ENCODE measurements around the gene FBXW9.

FBXW9 gene

DNA sequence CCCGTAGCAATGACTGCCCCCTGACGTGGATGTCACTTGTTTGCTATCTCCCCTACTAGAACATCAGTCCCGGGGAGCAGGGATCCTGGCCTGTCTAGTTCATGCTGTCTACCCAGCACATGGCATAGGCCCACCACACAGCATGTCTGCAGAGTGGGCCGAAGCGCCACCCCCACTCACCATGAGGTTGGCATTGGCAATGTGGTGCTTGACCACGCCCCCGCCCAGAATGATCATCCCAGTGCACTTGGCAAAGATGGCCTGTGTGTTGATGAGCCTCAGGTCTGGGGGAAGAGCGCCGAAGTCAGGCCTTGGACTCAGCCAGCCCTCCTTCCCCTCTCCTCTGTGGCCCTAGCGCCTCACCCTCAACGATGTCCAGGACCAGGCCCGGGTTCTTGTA is 19.5 kb downstream of the FBXW9 start:
- no peak for DNase-seq

DNA sequence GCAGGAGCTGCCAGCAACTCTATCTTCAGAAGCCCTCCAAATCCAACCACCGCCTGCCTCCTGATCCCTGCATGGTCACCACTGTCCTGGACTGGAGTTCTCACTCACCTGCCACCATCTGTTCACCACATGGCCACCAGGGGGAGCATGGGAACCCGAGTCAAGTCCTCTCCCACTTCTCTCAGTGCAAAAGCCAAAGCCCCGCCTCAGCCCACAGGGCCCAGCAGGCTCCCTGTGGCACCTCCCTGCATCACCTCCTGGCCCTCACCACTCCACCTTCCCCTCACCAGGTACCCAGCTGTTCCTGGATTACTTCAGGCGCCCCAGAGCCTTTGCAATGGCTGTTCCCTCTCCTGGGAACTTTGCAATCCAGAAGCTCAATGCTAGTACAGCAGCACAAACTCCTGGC is 20.0 kb downstream of the FBXW9 start:
- peak; percentile 72 for DNase-seq

- no peak for DNase-seq
These were observed 20.5 kb downstream of the FBXW9 start for GRCh38 chr19:12675940-12676339.

GRCh38 chr19:12675399-12675798 is 21.0 kb downstream of the FBXW9 start:
- no peak for DNase-seq

DNA sequence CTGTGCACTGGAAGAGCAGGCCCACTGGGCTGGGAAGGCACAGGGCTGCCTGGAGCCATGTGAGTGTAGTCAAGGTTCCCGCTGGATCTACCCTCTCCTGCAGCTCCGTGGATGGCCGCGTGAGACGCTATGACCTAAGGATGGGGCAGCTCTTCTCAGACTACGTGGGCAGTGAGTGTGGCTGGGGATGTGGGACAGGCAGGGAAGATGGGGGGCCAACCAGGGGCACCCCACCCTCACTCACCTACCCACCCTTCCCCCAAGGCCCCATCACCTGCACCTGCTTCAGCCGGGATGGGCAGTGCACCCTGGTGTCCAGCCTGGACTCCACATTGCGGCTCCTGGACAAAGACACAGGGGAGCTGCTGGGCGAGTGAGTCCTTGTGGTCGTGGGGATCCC is 23.7 kb downstream of the FBXW9 start:
- no peak for DNase-seq

DNA sequence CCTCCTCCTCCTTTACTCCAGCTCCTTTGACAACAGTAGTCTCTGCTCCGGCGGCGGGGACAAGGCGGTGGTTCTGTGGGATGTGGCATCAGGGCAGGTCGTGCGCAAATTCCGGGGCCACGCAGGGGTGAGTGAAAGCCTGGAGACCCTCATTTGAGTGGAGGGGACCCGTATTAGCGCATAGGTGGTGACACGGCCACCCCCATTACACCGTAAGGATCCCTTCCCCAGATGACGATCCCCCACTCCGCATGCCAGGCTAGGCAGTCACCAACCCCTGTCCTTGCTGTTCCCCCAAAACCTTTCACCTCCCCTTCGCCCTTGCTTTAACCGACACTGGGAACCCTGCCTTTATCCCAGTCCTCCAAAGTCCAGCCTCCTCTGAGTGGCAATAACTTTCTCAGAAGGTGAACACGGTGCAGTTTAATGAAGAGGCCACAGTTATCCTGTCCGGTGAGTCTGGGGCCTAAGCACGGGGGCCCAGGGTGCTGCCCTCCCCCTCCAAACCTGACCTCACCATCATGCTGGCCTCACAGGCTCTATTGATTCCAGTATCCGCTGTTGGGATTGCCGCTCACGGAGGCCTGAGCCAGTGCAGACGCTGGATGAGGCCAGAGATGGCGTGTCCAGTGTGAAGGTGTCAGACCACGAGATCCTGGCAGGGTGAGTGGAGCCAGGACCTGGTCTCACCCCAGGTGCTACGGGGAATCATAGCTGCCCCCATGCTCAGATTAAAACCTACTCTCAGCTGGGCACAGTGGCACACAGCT is 26.1 kb downstream of the FBXW9 start:
- DNase-seq, result no peak

- DNase-seq, result peak; percentile 67
These were observed 26.9 kb downstream of the FBXW9 start for GRCh38 chr19:12669270-12670158.

DNA sequence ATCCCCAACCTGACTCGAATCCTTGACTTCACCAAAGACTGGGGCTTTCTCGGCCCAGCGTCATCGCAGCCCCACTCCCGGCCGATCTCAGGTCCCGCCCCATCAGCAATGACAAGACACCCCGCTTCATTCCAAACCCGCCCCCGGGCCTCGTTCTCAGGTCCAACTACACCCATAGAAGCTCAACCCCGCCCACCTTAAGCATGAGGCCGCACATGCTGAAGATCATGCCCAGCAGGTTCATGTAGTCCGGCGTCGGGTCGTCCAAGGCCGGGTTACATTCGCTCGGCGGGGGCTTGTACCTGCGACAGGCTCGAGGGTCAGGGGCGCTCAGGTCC is 27.5 kb downstream of the FBXW9 start:
- peak; percentile 81 for DNase-seq

GRCh38 chr19:12668346-12668745 is 28.1 kb downstream of the FBXW9 start:
- no peak for DNase-seq

GRCh38 chr19:12667731-12668302 is 28.6 kb downstream of the FBXW9 start:
- no peak for DNase-seq

DNA sequence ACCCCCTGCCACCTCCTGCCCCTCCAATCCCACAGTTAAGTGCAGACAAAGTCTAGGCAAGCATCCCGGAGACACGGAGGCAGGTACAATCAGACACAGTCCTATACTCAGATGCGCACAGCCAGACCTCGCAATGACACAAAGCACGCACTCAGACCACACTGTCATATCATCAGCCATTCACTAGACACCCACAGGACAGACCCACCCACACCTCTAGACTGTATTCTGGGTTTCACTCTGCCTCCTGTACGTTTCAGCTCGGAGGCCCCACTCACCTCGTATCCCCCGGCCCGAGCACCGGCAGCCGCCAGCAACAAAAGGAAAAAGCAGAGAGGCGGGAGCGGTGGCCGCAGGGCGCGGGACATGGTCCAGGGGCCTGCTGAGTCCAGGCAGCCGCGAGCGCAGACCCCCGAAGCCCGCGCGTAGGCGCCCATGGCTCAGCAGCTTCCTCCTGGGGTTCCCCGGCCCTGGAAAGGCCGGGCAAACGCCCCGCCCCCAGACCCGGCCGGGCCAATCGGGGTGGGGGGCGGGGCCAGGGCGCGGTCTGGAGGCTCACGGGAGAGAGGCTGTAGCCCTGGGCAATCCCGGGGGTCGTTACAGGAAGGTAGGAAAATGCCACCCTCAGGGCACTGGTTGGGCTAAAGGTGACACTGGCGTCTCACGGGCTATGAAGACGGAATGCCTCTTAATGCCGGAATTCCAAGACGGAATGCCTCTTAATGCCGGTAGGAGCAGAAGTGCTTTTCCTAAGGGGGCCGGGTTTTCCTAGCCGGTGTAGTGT is 30.0 kb downstream of the FBXW9 start, which contains the start of the genes MAN2B1 and WDR83:
TSS of gene MAN2B1 (minus strand) at position 478 of the 784 bp plus-strand sequence. CDS start at position 437, 41 bp downstream.
TSS of gene WDR83 (plus strand) at position 543 of the 784 bp plus-strand sequence. CDS start 2,984 bp downstream, outside the sequence.
- DNase-seq, result peak; percentile 81

- peak; percentile 28 for DNase-seq
These were observed 30.7 kb downstream of the FBXW9 start for GRCh38 chr19:12665671-12666264.

GRCh38 chr19:12665281-12665573 is 31.2 kb downstream of the FBXW9 start:
- DNase-seq, result peak; percentile 79

DNA sequence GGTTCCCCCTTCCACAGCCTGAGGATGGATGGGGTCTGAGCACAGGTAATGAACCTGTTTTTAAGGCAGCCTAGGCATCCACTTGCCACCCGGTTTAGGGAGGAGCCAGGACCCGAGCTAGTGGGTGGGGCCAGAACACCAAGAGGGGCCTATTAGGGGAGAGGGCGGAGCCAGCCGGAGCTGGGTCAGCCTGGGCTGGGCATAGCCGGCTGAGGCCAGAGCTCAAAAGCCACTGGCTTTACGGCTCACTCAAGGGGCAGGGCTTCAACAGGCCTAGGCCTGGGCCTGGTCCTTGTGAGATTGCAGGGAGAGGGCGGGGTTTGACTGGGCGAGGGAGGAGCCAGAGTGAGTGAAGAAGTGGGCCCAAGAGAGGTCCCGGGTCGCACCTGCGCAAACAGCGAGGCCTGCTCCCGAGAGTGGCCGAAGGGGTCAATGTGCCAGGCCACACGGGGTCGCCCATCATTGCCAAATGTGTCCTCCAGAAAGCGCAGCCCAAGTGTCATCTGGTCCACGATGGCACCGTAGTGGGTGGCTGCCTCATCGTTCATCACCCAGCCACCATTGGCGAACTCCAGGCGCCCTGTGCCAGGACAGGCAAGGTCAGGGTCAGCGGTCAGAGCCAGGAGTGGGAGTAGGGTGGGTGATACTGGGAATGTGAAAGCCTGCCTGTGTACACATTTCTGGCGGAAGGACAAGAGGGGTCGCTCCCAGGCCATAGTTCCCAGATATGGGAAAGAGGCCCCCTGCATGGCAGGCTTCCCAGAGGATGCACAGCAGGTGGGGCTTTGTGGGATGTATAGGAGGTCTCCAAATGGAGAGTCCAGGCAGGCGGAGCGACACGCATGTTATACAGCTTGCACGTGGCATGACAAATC is 31.8 kb downstream of the FBXW9 start:
- DNase-seq, result no peak

GRCh38 chr19:12660980-12661379 is 35.5 kb downstream of the FBXW9 start:
- DNase-seq, result no peak

DNA sequence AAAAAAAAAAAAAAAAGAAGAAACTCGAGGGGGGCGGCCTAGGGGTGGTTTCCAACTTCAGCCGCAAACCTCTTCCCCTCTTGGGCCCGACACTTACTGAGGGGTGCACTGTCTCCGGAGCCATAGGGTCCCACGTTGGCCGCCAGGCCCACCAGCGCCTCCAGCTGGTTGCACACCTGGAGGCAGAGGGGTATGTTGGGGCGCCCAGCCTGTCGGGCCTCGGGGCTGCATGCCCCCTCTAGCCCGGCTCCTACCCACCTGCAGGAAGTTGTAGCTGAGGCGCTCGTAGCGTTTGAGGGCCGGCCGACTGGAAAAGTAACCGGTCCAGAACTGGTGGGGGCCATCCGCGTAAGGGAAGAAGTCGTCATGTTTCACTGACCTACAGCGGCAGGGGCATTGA is 38.5 kb downstream of the FBXW9 start:
- DNase-seq, result no peak

DNA sequence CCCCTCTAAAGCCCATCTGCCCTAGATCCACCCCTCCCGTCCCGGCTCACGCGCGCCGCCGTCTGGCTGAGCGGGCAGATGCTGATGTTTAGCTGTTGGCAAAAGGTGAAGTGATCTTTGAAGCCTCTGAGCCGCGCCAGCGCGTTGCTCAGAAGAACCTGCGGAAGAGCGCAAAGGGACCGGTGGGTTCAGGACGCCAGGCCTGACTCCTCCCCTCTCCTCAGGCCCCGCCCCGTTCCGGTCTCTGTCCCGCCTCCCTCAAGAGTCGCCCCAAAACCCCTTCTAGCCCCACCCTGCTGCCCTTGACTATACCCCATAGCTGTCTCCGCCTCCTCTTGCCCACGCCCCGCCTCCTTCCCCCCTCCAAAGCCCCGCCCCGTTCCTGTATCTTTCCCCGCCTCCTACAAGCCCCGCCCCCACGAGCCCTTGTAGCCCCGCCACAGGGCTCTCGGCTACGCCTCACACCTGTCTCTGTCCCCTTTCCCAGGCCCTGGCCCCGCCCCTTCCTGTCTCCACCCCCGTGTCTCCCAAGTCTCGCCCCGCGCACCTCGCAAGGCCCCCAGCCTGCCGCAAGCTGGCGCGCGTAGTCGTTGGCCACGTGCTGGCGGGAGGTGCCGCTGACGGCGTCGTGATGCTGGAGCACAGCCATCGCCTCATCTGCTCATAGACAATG is 39.4 kb downstream of the FBXW9 start:
- no peak for DNase-seq

- no peak for DNase-seq
These were observed 40.9 kb downstream of the FBXW9 start for GRCh38 chr19:12655546-12655945.

DNA sequence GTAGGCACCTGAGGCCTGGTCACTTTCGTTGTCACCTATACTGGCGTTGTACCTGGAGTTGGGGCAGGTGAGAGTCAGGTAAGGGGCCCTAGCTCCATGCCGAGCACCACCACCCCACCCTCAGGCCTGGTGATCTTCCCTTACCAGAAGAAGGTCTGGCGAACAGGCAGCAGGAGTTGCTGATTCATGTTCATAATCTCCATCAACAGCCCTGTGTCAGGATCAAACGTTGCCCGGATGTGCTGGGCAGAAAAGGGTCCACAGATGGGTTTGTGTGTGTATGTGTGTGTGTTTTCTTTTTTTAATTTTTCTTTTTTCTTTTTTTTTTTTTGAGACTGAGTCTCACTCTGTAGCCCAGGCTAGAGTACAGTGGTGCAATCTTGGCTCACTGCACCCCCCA is 44.2 kb downstream of the FBXW9 start:
- DNase-seq, result no peak

DNA sequence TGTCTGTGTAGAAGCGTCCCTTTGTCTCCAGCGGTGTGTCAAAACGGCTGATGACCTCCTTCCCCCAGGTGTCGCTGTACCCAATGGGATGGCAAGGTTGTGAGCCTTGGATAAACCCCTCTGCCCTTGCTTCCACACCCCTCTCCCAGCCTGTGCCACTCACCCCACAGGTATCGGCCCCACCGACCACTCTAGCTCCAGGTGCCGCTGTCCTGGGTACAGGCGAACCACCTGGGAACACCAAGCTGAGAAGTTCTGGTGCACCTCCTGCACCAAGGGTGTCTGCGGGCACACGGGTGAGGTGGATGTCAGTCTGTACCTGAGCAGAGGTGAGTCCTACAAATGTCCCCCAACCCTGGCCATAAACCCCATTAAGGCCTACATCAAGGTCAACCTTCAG is 46.5 kb downstream of the FBXW9 start:
- DNase-seq, result no peak

DNA sequence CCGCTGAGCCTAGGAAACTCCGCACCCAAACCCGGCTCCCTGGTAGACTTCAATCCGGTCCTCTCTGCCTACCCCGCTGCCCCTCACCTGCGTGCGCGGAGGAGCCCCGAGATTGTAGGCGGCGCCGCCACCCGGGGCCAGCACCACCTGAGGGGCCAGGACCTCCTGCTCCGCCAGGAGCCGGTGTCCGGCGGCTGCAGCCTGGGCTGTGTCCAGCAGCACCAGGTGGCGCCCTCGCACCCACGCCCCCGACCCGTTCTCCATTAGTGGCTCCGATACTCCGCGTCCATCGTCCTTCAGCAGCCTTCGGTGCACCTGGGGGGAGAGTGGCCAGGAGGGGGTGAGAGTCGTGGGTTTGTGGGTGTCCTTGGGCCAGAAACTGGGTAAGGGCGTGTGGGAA is 48.3 kb downstream of the FBXW9 start:
- DNase-seq, result no peak

Data from CD4-positive, alpha-beta T cell treated with Interferon gamma for 1 hour (primary cell).